Transverse colon (tissue), 4 donors: ENCODE measurements around the gene RAPGEF5. TPM values are rescaled to one million over a fixed set of nuclear protein-coding genes. Genes with fewer than 3 reads are reported as not detected.

ENCODE experiments used
- DNase-seq: peaks from one replicate; pipeline ENCODE4 v3.0.0-alpha.2; 2019
- H3K27ac ChIP-seq, 4 donors: fragments of 200-600 bp; sonication (generic); 2 replicates each; pipeline ENCODE4 v1.5.1; 2016 to 2018; ENCODE audit warnings: inconsistent platforms in 4 of 4
- H3K27me3 ChIP-seq: fragments of 200-600 bp; sonication (generic); 2 replicates; pipeline ENCODE4 v1.5.1; 2017; ENCODE audit warnings: inconsistent platforms
- H3K36me3 ChIP-seq, 4 donors: fragments of 200-600 bp; sonication (generic); 2 replicates each; pipeline ENCODE4 v1.5.1; 2017 to 2019; ENCODE audit warnings: inconsistent platforms in 4 of 4
- H3K4me1 ChIP-seq, 4 donors: fragments of 200-600 bp; sonication (generic); 2 replicates each; pipeline ENCODE4 v1.5.1; 2017 to 2020; ENCODE audit warnings: inconsistent platforms in 4 of 4
- H3K4me3 ChIP-seq, 4 donors: fragments of 200-600 bp; sonication (generic); 1 replicate in 1 of 4; 2 replicates in 3 of 4; pipeline versions ENCODE4 v1.5.1 to v1.6.1; 2017 to 2019; ENCODE audit warnings: inconsistent platforms in 4 of 4
- H3K9me3 ChIP-seq, 2 donors: fragments of 200-600 bp; sonication (generic); 2 replicates each; pipeline ENCODE4 v1.5.1; 2017 to 2019; ENCODE audit warnings: inconsistent platforms in 2 of 2
- CTCF ChIP-seq, 5 experiments: fragments of 200-600 bp in 3 of 5; fragments of 450-650 bp in 2 of 5; sonication (generic) in 3 of 5; IDR thresholded peaks; 1 replicate in 2 of 5; 2 replicates in 3 of 5; pipeline ENCODE4 v1.5.1; 2016 to 2017; ENCODE audit warnings: antibody characterized with exemption in 5 of 5, inconsistent platforms in 3 of 5, mild to moderate bottlenecking in 2 of 5, moderate library complexity in 1 of 5
- EP300 ChIP-seq: sonication (generic); formaldehyde crosslinking; IDR thresholded peaks from one replicate; pipeline ENCODE4 v1.6.1; 2017; ENCODE audit warnings: antibody characterized with exemption, low read depth
- POLR2A ChIP-seq: fragments of 450-650 bp; IDR thresholded peaks from one replicate; pipeline ENCODE4 v1.6.1; 2016; ENCODE audit warnings: antibody characterized with exemption, mild to moderate bottlenecking, moderate library complexity
- POLR2AphosphoS5 ChIP-seq, 3 donors: sonication (generic); formaldehyde crosslinking; IDR thresholded peaks; one replicate each; pipeline ENCODE4 v1.6.1; 2016; ENCODE audit warnings: antibody characterized with exemption in 3 of 3
- WGBS, 2 donors: methylation state at CpG; one replicate each; pipeline ENCODE4 v1.1.5; 2018; ENCODE audit warnings: low coverage in 1 of 2; 5-methylcytosine and 5-hydroxymethylcytosine counted together
- in situ Hi-C, 4 donors: fragments of 200-750 bp; cut with MboI; loops; one replicate each; pipeline versions ENCODE4 v1.15.0 to v1.15.1; 2017; ENCODE audit warnings: low sequenced_read_pairs in 3 of 4, low pct_ligation_motif_present in 1 of 4, low pct_unique_long_range_greater_than_20kb in 1 of 4
- intact Hi-C: fragments of 100-400 bp; cut with DNase I; formaldehyde crosslinking; loops from one replicate; pipeline ENCODE4 v1.15.1; 2023; ENCODE audit warnings: low total_unique reads
- total RNA-seq, 4 donors: library from RNA; depleted of rRNA; stranded (reverse); fragments of >200 nt; gene quantifications; one replicate each; pipeline ENCODE4 v1.1.0, GENCODE V29; 2016

RAPGEF5 gene
- total RNA-seq, 4 donors from 2014 or later = 82.3 to 112 (median 100) TPM

DNA sequence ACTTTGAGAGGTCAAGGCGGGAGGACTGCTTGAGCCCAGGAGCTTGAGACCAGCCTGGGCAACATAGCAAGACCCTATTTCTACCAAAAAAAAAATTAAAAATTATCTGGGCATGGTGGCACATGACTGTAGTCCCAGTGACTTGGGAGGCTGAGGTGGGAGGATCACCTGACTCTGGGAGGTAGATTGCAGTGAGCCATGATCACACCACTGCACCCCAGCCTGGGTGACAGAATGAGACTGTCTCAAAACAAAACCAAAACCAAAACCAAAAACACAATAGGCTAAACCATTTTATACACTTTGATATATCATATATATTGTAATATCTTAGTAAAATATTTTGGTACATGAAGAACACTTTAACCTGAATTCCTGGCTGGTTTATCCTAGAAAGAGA, 101.6 kb downstream of the RAPGEF5 start:
- TF ChIP-seq CTCF (IDR thresholded peaks at IDR 0.05) = no peak
- in situ Hi-C loops = no loop called here
- 96 to 100% methylated on average over 1 of the region's 1 CpG for WGBS, 2 donors
- no peak for DNase-seq
- no peak overlapping the region for H3K4me3 ChIP-seq
- H3K4me1 ChIP-seq = no peaks in the 10 kb centered on the region
- intact Hi-C loops = no loop called here
- H3K36me3 ChIP-seq = no peaks in the 10 kb centered on the region
- H3K9me3 ChIP-seq = no peaks in the 10 kb centered on the region
- no peak overlapping the region for H3K27ac ChIP-seq
- no peaks in the 10 kb centered on the region for H3K27me3 ChIP-seq

GRCh38 chr7:22252936-22253536, 103.9 kb downstream of the RAPGEF5 start:
- Histone ChIP-seq H3K27me3 (no peaks in the 10 kb centered on the region), H3K27ac (no peak overlapping the region), H3K9me3 (no peaks in the 10 kb centered on the region), H3K4me3 (no peak overlapping the region), H3K36me3 (no peaks in the 10 kb centered on the region), H3K4me1 (no peaks in the 10 kb centered on the region)
- DNase-seq = no peak
- in situ Hi-C loops (no loop called here), intact Hi-C loops (no loop called here)
- TF ChIP-seq CTCF (IDR thresholded peaks at IDR 0.05) = no peak
- TF ChIP-seq EP300 = no peak
- TF ChIP-seq POLR2A = no peak
- TF ChIP-seq POLR2AphosphoS5 (IDR thresholded peaks at IDR 0.05) = no peak
- 46 to 71% methylated on average over 7 of the region's 7 CpGs for WGBS, 2 donors

- intact Hi-C loops (no loop called here), in situ Hi-C loops (no loop called here)
- Histone ChIP-seq H3K27me3 (no peaks in the 10 kb centered on the region), H3K4me1 (no peaks in the 10 kb centered on the region), H3K4me3 (no peak overlapping the region), H3K36me3 (no peaks in the 10 kb centered on the region), H3K27ac (no peak overlapping the region), H3K9me3 (no peaks in the 10 kb centered on the region)
- WGBS, 2 donors = 80 to 81% methylated on average over 1 to 2 of the region's 2 CpGs
- no peak for TF ChIP-seq POLR2A
- DNase-seq = no peak
These were observed 104.9 kb downstream of the RAPGEF5 start for GRCh38 chr7:22252016-22252415.

DNA sequence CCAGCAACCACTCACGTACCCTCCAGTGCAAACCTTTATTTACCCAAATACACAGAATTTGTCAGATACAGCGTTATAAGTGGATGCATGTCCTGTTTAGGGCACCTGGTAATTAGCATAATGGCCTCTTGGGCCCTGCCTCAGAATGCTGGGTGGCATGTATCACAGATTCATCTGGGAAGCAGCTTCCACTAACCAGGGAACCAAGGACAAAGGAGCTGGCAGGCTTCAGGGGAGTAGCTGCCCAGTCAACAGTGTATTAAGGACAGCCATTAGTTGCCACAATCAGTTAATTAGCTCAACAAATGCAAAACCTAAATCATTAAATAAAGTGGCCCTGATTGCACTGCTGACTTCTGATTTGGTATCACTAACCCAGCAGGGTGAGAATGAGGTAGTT, 105.7 kb downstream of the RAPGEF5 start:
- H3K27me3 ChIP-seq = no peaks in the 10 kb centered on the region
- intact Hi-C loops = no loop called here
- in situ Hi-C loops = no loop called here
- H3K36me3 ChIP-seq = no peaks in the 10 kb centered on the region
- DNase-seq = no peak
- TF ChIP-seq CTCF (IDR thresholded peaks at IDR 0.05) (no peak), POLR2A (no peak), EP300 (no peak), POLR2AphosphoS5 (IDR thresholded peaks at IDR 0.05) (no peak)
- WGBS, 2 donors = 98% methylated on average over 2 of the region's 2 CpGs; no CpG with 5 or more reads in 1 of the 2 donors
- H3K4me1 ChIP-seq = no peaks in the 10 kb centered on the region
- peaks cover 0 to 7% of the 10 kb centered on the region in 2 donors for H3K9me3 ChIP-seq
- H3K27ac ChIP-seq = no peak overlapping the region
- H3K4me3 ChIP-seq = no peak overlapping the region

DNA sequence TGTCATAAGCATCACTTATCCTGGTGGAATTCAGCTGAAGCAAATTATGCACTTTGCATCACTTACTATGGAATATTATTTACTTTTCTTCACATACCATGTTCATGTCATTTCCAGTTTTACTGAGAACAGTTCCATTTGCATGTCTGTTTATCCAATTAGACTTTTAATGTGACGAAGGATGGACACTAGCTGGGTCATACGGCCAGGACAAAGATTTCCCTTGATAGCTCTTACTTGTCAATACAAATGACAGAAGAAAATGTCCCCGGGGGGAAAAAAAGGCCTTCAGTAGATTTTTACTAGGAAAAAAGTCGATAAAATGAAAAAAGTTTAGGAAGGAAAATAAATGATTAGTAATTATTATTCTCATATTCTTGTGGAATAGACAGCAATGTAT, 106.6 kb downstream of the RAPGEF5 start:
- Histone ChIP-seq H3K27ac (no peak overlapping the region), H3K4me3 (no peak overlapping the region), H3K27me3 (no peaks in the 10 kb centered on the region), H3K36me3 (peaks cover 0 to 1% (median 0%) of the 10 kb centered on the region in 4 donors), H3K4me1 (no peaks in the 10 kb centered on the region), H3K9me3 (peaks cover 0 to 10% of the 10 kb centered on the region in 2 donors)
- TF ChIP-seq EP300 (no peak), POLR2A (no peak), CTCF (IDR thresholded peaks at IDR 0.05) (no peak), POLR2AphosphoS5 (IDR thresholded peaks at IDR 0.05) (no peak)
- intact Hi-C loops (no loop called here), in situ Hi-C loops (no loop called here)
- 83 to 90% methylated on average over 4 of the region's 4 CpGs for WGBS, 2 donors
- DNase-seq = no peak
